Right lobe of liver (tissue), 6 donors: Measurements from ENCODE around the gene SLC6A11. TPM values are rescaled to one million over a fixed set of nuclear protein-coding genes. Genes with fewer than 3 reads are reported as not detected.
A peak's percentile ranks its signal among the peaks of the same experiment; 100 is the strongest.

Source experiments
- ATAC-seq, 4 donors: fragments of 200-7000 bp; cut with Tn5 transposase; one replicate each; pipeline ENCODE4 v1.9.1; 2020; ENCODE audit warnings: mild to moderate bottlenecking in 4 of 4, moderate library complexity in 4 of 4
- DNase-seq, 3 donors: peaks; one replicate each; pipeline ENCODE4 v3.0.0-alpha.2; 2020
- H3K27ac ChIP-seq, 3 donors: fragments of 200-600 bp; one replicate each; pipeline ENCODE4 v1.8.0; 2022
- H3K27me3 ChIP-seq, 2 donors: fragments of 200-600 bp; one replicate each; pipeline ENCODE4 v1.8.0; 2022
- H3K36me3 ChIP-seq, 4 donors: fragments of 200-600 bp; sonication (generic) in 1 of 4; one replicate each; pipeline versions ENCODE4 v1.5.1 to v1.8.0; 2017 to 2022; ENCODE audit warnings: control low read depth in 1 of 4
- H3K4me1 ChIP-seq, 4 donors: fragments of 200-600 bp; sonication (generic) in 1 of 4; one replicate each; pipeline versions ENCODE4 v1.5.1 to v1.8.0; 2017 to 2022; ENCODE audit warnings: control low read depth in 1 of 4
- H3K4me3 ChIP-seq, 3 donors: fragments of 200-600 bp; one replicate each; pipeline ENCODE4 v1.8.0; 2022
- H3K9me3 ChIP-seq, 4 donors: fragments of 200-600 bp; sonication (generic) in 1 of 4; one replicate each; pipeline versions ENCODE4 v1.5.1 to v1.8.0; 2017 to 2022; ENCODE audit warnings: control low read depth in 1 of 4
- CTCF ChIP-seq, 4 donors: fragments of 200-600 bp in 3 of 4; fragments of 450-650 bp in 1 of 4; IDR thresholded peaks; one replicate each; pipeline versions ENCODE4 v1.5.1 to v1.8.0; 2016 to 2022; ENCODE audit warnings: antibody characterized with exemption in 4 of 4, mild to moderate bottlenecking in 2 of 4
- POLR2A ChIP-seq: fragments of 450-650 bp; IDR thresholded peaks from one replicate; pipeline ENCODE4 v1.6.1; 2017; ENCODE audit warnings: antibody characterized with exemption, mild to moderate bottlenecking
- WGBS: methylation state at CpG from one replicate; pipeline ENCODE4 v1.1.6; 2018; ENCODE audit warnings: low coverage, low lambda C conversion rate; ENCODE audit not compliant: insufficient coverage; ENCODE audit errors: missing lambda C conversion rate; 5-methylcytosine and 5-hydroxymethylcytosine counted together
- intact Hi-C, 2 donors: fragments of 100-400 bp; cut with DNase I; formaldehyde crosslinking; loops; one replicate each; pipeline versions ENCODE4 v1.11.2 to v1.14.1; 2022
- total RNA-seq, 6 experiments: library from RNA; depleted of rRNA in 2 of 6; stranded (reverse); fragments of >200 nt in 2 of 6; fragmentation: NEBNext Ultra II Directional in 3 of 6; extraction: Animal tissue kit (Norgen Biotek cat#: 25700) in 3 of 6; gene quantifications; one replicate each; pipeline versions ENCODE4 v1.1.0 to v1.2.4, GENCODE V29; 2016 to 2023
- donor health status: DM: no; HTN: yes; CAD: no.
- donor health status: DM: no; HTN: no; CAD: no.
- donor health status: DM: no; HTN: no; CAD: no.
- donor health status: DM: no; HTN: yes; CAD: no.
- donor health status: DM: no; HTN: yes; CAD: no.

SLC6A11 gene
- total RNA-seq, 6 experiments from 2014 or later: 0.06 to 0.42 (median 0.12) TPM; not detected in 1

DNA sequence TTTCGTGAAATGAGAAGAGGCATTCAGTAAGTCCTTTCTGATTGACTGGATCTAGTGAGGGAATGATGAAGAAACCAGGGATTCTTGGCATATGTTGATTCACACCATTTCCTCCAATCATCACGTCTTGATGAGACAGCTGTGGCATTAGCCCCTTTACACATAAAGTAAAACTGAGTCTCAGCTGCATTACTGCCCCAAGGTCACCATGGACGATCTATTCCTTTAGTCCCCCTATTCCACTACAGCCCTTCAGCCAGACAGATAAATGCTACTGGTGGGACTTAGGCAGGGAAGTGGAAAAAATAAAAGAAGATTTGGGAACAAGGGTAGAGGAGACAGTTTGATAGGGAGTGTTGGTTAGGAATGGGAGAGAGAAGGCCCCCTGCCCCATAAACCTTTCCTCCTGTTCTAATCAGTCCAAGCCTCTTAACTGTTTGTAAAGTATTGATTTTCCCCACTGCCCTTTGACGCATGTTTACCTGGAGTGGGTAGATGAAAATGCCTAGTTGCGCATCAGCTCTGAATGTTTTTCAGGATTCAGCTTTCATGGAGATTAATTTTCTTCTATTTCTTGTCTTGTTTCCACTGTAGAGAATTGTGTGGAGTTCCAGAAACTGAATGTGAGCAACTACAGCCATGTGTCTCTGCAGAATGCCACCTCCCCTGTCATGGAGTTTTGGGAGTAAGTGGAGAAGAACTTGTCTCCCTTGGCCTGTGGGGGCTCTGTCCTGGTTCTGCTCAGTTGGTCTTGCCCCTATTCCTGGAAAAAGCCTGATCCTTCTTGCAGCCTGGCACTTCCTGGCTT is 6.9 kb downstream of the SLC6A11 start:
- Histone ChIP-seq H3K27ac (no peak overlapping the region), H3K27me3 (no peaks in the 10 kb centered on the region), H3K4me3 (no peak overlapping the region), H3K36me3 (no peaks in the 10 kb centered on the region), H3K9me3 (no peaks in the 10 kb centered on the region), H3K4me1 (peaks cover 0 to under 1% (median 0%) of the 10 kb centered on the region in 4 donors)
- ATAC-seq (peak in 1 of 4 donors; percentile 45), DNase-seq (no peak)
- TF ChIP-seq POLR2A (no peak), CTCF (IDR thresholded peaks at IDR 0.05) (no peak)
- 40% methylated on average over 5 of the region's 5 CpGs for WGBS
- intact Hi-C loops: no loop called here

DNA sequence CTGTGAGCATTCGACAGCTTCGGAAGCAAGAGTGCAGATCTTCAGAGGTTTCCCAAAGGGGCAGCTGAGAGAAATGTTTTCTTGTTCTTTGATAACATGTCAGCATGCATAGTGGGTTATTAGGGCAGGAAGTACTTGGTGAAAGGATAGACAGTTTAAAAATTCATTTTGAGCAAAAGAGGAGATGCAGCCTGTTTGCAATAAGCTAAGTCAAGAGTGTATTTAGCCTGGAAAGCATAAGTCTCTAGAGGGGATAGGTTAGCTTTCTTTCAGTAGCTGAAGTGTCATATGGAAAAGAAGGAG is 7.4 kb downstream of the SLC6A11 start:
- TF ChIP-seq CTCF (IDR thresholded peaks at IDR 0.05) (no peak), POLR2A (no peak)
- no peaks in the 10 kb centered on the region for H3K9me3 ChIP-seq
- no peak for DNase-seq
- no peak for ATAC-seq
- 65% methylated on average over 2 of the region's 2 CpGs for WGBS
- intact Hi-C loops: no loop called here
- no peak overlapping the region for H3K4me3 ChIP-seq
- no peak overlapping the region for H3K27ac ChIP-seq
- no peaks in the 10 kb centered on the region for H3K27me3 ChIP-seq
- no peaks in the 10 kb centered on the region for H3K36me3 ChIP-seq
- peaks cover 0 to 5% (median 0%) of the 10 kb centered on the region in 4 donors for H3K4me1 ChIP-seq

- Histone ChIP-seq H3K4me3 (no peak overlapping the region), H3K27me3 (no peaks in the 10 kb centered on the region), H3K36me3 (no peaks in the 10 kb centered on the region), H3K4me1 (peaks cover 0 to 5% (median 0%) of the 10 kb centered on the region in 4 donors), H3K9me3 (no peaks in the 10 kb centered on the region), H3K27ac (no peak overlapping the region)
- 100% methylated on average over 1 of the region's 1 CpG for WGBS
- DNase-seq (no peak), ATAC-seq (no peak)
- no peak for TF ChIP-seq POLR2A
- intact Hi-C loops: no loop called here
Observed at GRCh38 chr3:10824468-10824867, 8.4 kb downstream of the SLC6A11 start.

DNA sequence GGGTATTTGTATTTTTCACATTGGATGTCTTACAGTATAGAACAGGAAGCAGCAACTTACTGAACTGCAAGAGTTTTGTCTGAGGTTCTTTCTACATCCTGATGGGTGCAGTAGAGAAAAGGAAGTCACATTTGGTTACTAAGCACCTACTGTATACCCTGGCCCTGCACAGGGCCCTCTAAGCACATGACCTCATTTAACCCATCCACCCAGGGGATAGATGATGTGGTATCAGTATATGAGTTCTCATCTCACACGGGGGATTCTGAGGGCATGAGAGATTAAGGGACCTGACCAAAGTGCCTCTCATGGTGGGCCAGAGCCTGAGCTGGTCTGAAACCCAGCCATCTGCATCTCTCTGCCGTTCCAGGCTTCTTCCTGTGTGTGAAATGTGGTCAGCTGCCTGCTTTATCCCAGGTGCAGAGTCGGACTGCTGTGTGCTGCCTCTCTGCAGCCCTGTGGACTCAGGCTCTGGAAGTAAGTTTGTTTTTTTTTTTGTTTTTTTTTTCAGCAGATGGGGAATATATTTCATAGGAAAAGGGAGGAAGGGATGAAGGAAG is 17.9 kb downstream of the SLC6A11 start:
- H3K9me3 ChIP-seq: no peaks in the 10 kb centered on the region
- no peaks in the 10 kb centered on the region for H3K27me3 ChIP-seq
- no peaks in the 10 kb centered on the region for H3K4me1 ChIP-seq
- ATAC-seq (no peak), DNase-seq (no peak)
- 49% methylated on average over 2 of the region's 3 CpGs for WGBS
- TF ChIP-seq POLR2A (no peak), CTCF (IDR thresholded peaks at IDR 0.05) (no peak)
- no peak overlapping the region for H3K4me3 ChIP-seq
- no peaks in the 10 kb centered on the region for H3K36me3 ChIP-seq
- intact Hi-C loops: no loop called here
- H3K27ac ChIP-seq: no peak overlapping the region

GRCh38 chr3:10834951-10835350 is 18.9 kb downstream of the SLC6A11 start:
- 73% methylated on average over 5 of the region's 10 CpGs for WGBS
- TF ChIP-seq CTCF (IDR thresholded peaks at IDR 0.05) (no peak), POLR2A (no peak)
- Histone ChIP-seq H3K27me3 (no peaks in the 10 kb centered on the region), H3K36me3 (no peaks in the 10 kb centered on the region), H3K4me1 (no peaks in the 10 kb centered on the region), H3K27ac (no peak overlapping the region), H3K9me3 (no peaks in the 10 kb centered on the region), H3K4me3 (no peak overlapping the region)
- ATAC-seq: no peak
- no peak for DNase-seq
- intact Hi-C loops: no loop called here
